ENCODE measurements around the gene RAP1GDS1. TPM values are rescaled to one million over a fixed set of nuclear protein-coding genes. Genes with fewer than 3 reads are reported as not detected.

Gene RAP1GDS1
- total RNA-seq, 1 experiment from 2014 or later = 31.1 TPM

- DNase-seq (no peak), ATAC-seq (no peak)
- POLR2A ChIA-PET (ENCODE audit: unreplicated experiment) = no interaction called here
- H3K9me3 ChIP-seq (ENCODE audit: low read length) = no peaks in the 10 kb centered on the region
- H3K9me2 ChIP-seq (replicated peaks; ENCODE audit: low read length) = no peaks in the 10 kb centered on the region
- no peaks in the 10 kb centered on the region for H4K20me1 ChIP-seq (ENCODE audit: low read length)
- intact Hi-C loops (cut with micrococcal nuclease) = no loop called here
- no peak overlapping the region for H3K27ac ChIP-seq (ENCODE audit: low read length)
- no peak overlapping the region for H3K4me3 ChIP-seq (ENCODE audit: low read length)
- H3K79me2 ChIP-seq (ENCODE audit: low read length) = no peaks in the 10 kb centered on the region
- H3K36me3 ChIP-seq (ENCODE audit: low read depth, low read length) = peaks cover 6% of the 10 kb centered on the region
- H3K9ac ChIP-seq (ENCODE audit: low read length) = no peak overlapping the region
- H3F3A ChIP-seq (ENCODE audit: low read length, unreplicated experiment) = no peaks in the 10 kb centered on the region
- H3K4me1 ChIP-seq (ENCODE audit: insufficient read depth, low read length) = 0 out of 2 replicates have a peak, but pooled peaks cover 3% of the 10 kb centered on the region
- BruUV-seq (replicated peaks) = no TSS peak
- CTCF ChIA-PET = no interaction called here
- H3K4me2 ChIP-seq (ENCODE audit: low read length) = no peak overlapping the region
- no peak overlapping the region for H2AFZ ChIP-seq (ENCODE audit: low read length)
- TF ChIP-seq CTCF (conservative IDR thresholded peaks at IDR 0.05; ENCODE audit: low read depth, low read length) (no peak), EZH2phosphoT487 (IDR thresholded peaks at IDR 0.05; ENCODE audit: borderline replicate concordance, low read length) (no peak), EZH2 (IDR thresholded peaks at IDR 0.05; ENCODE audit: low read length, unreplicated experiment) (no peak)
- H3K27me3 ChIP-seq (ENCODE audit: low read length) = no peaks in the 10 kb centered on the region
These were observed 185.6 kb downstream of the RAP1GDS1 start for GRCh38 chr4:98446499-98447375.

GRCh38 chr4:98447648-98448047 lies 186.5 kb downstream of the RAP1GDS1 start:
- H3K36me3 ChIP-seq (ENCODE audit: low read depth, low read length) = no peaks in the 10 kb centered on the region
- no peaks in the 10 kb centered on the region for H3F3A ChIP-seq (ENCODE audit: low read length, unreplicated experiment)
- ChIA-PET CTCF (no interaction called here), POLR2A (ENCODE audit: unreplicated experiment) (no interaction called here)
- no peaks in the 10 kb centered on the region for H3K27me3 ChIP-seq (ENCODE audit: low read length)
- H4K20me1 ChIP-seq (ENCODE audit: low read length) = no peaks in the 10 kb centered on the region
- intact Hi-C loops (cut with micrococcal nuclease) = no loop called here
- BruUV-seq (replicated peaks) = no TSS peak
- no peaks in the 10 kb centered on the region for H3K9me3 ChIP-seq (ENCODE audit: low read length)
- H3K27ac ChIP-seq (ENCODE audit: low read length) = no peak overlapping the region
- H2AFZ ChIP-seq (ENCODE audit: low read length) = no peak overlapping the region
- ATAC-seq (no peak), DNase-seq (no peak)
- no peak overlapping the region for H3K9ac ChIP-seq (ENCODE audit: low read length)
- H3K4me3 ChIP-seq (ENCODE audit: low read length) = no peak overlapping the region
- no peak for TF ChIP-seq EZH2 (IDR thresholded peaks at IDR 0.05; ENCODE audit: low read length, unreplicated experiment)
- no peak for TF ChIP-seq CTCF (conservative IDR thresholded peaks at IDR 0.05; ENCODE audit: low read depth, low read length)
- no peak for TF ChIP-seq EZH2phosphoT487 (IDR thresholded peaks at IDR 0.05; ENCODE audit: borderline replicate concordance, low read length)
- 0 out of 2 replicates have a peak, but pooled peaks cover 10% of the 10 kb centered on the region for H3K4me1 ChIP-seq (ENCODE audit: insufficient read depth, low read length)
- no peaks in the 10 kb centered on the region for H3K9me2 ChIP-seq (replicated peaks; ENCODE audit: low read length)
- no peaks in the 10 kb centered on the region for H3K79me2 ChIP-seq (ENCODE audit: low read length)
- no peak overlapping the region for H3K4me2 ChIP-seq (ENCODE audit: low read length)

GRCh38 chr4:98448908-98449307 lies 187.7 kb downstream of the RAP1GDS1 start:
- BruUV-seq (replicated peaks) = no TSS peak
- intact Hi-C loops (cut with micrococcal nuclease) = no loop called here
- no peaks in the 10 kb centered on the region for H3K9me3 ChIP-seq (ENCODE audit: low read length)
- no peak for ATAC-seq
- no peaks in the 10 kb centered on the region for H3K9me2 ChIP-seq (replicated peaks; ENCODE audit: low read length)
- H3K4me1 ChIP-seq (ENCODE audit: insufficient read depth, low read length) = 0 out of 2 replicates have a peak, but pooled peaks cover 10% of the 10 kb centered on the region
- H3K27me3 ChIP-seq (ENCODE audit: low read length) = no peaks in the 10 kb centered on the region
- TF ChIP-seq EZH2phosphoT487 (IDR thresholded peaks at IDR 0.05; ENCODE audit: borderline replicate concordance, low read length) = no peak
- TF ChIP-seq CTCF (conservative IDR thresholded peaks at IDR 0.05; ENCODE audit: low read depth, low read length) = no peak
- no peak for TF ChIP-seq EZH2 (IDR thresholded peaks at IDR 0.05; ENCODE audit: low read length, unreplicated experiment)
- no peaks in the 10 kb centered on the region for H3K36me3 ChIP-seq (ENCODE audit: low read depth, low read length)
- no peak overlapping the region for H3K4me3 ChIP-seq (ENCODE audit: low read length)
- ChIA-PET POLR2A (ENCODE audit: unreplicated experiment) (no interaction called here), CTCF (no interaction called here)
- no peak overlapping the region for H3K27ac ChIP-seq (ENCODE audit: low read length)
- DNase-seq = no peak
- no peak overlapping the region for H3K4me2 ChIP-seq (ENCODE audit: low read length)
- no peaks in the 10 kb centered on the region for H3K79me2 ChIP-seq (ENCODE audit: low read length)
- no peaks in the 10 kb centered on the region for H4K20me1 ChIP-seq (ENCODE audit: low read length)
- no peak overlapping the region for H3K9ac ChIP-seq (ENCODE audit: low read length)
- no peaks in the 10 kb centered on the region for H3F3A ChIP-seq (ENCODE audit: low read length, unreplicated experiment)
- H2AFZ ChIP-seq (ENCODE audit: low read length) = no peak overlapping the region
